ENCODE data around the gene YIPF2. TPM values are rescaled to one million over a fixed set of nuclear protein-coding genes. Genes with fewer than 3 reads are reported as not detected.
A peak's percentile ranks its signal among the peaks of the same experiment; 100 is the strongest.

YIPF2 gene
- total RNA-seq, 1 donor from 2014 or later: 69.5 TPM

GRCh38 chr19:10885201-10886169 lies 43.0 kb downstream of the YIPF2 start:
- Histone ChIP-seq H3K79me2 (ENCODE audit: insufficient read depth, low read length) (peaks cover 75% of the 10 kb centered on the region), H3K9ac (ENCODE audit: low read length) (no peak overlapping the region), H3K27me3 (ENCODE audit: insufficient read depth, low read length) (no peaks in the 10 kb centered on the region), H4K20me1 (ENCODE audit: insufficient read depth, low read length) (peaks cover 82% of the 10 kb centered on the region), H3K4me1 (ENCODE audit: insufficient read depth, low read length) (peaks cover 12% of the 10 kb centered on the region), H3K27ac (ENCODE audit: low read depth, low read length) (no peak overlapping the region), H3K4me2 (ENCODE audit: low read length) (peak overlapping the region; percentile 48), H2AFZ (ENCODE audit: low read depth, low read length) (no peak overlapping the region), H3K4me3 (ENCODE audit: insufficient read depth, low read depth, low read length) (no peak overlapping the region), H3K36me3 (ENCODE audit: insufficient read depth, low read length) (no peaks in the 10 kb centered on the region), H3K9me3 (ENCODE audit: insufficient read depth, low read depth, low read length) (no peaks in the 10 kb centered on the region)
- no peaks in the 10 kb centered on the region for H3K9me3 Mint-ChIP-seq (ENCODE audit: unreplicated experiment)
- no peak overlapping the region for H3K4me3 Mint-ChIP-seq (ENCODE audit: unreplicated experiment)
- no peak overlapping the region for H3K27ac Mint-ChIP-seq (ENCODE audit: unreplicated experiment)
- peaks cover 2% of the 10 kb centered on the region for H3K36me3 Mint-ChIP-seq (ENCODE audit: low read depth, unreplicated experiment)
- H3K27me3 Mint-ChIP-seq (ENCODE audit: low read depth, unreplicated experiment): no peaks in the 10 kb centered on the region
- TF ChIP-seq CTCF (IDR thresholded peaks at IDR 0.05; ENCODE audit: insufficient read depth, low read depth, low read length) (no peak), EZH2 (IDR thresholded peaks at IDR 0.05; ENCODE audit: insufficient read depth, low read length) (no peak)
- H3K4me1 Mint-ChIP-seq (ENCODE audit: low read depth, unreplicated experiment): peaks cover 35% of the 10 kb centered on the region
- DNase-seq (ENCODE audit: low read depth) (no peak), FAIRE-seq (no peak)

GRCh38 chr19:10884274-10884673 lies 44.2 kb downstream of the YIPF2 start:
- Histone ChIP-seq H3K27ac (ENCODE audit: low read depth, low read length) (no peak overlapping the region), H3K4me1 (ENCODE audit: insufficient read depth, low read length) (peaks cover 12% of the 10 kb centered on the region)
- peaks cover 38% of the 10 kb centered on the region for H3K4me1 Mint-ChIP-seq (ENCODE audit: low read depth, unreplicated experiment)

More at GRCh38 chr19:10884274-10884673, 44.2 kb downstream of the YIPF2 start:
- peaks cover 2% of the 10 kb centered on the region for H3K36me3 Mint-ChIP-seq (ENCODE audit: low read depth, unreplicated experiment)
- Histone ChIP-seq H3K4me3 (ENCODE audit: insufficient read depth, low read depth, low read length) (no peak overlapping the region), H3K36me3 (ENCODE audit: insufficient read depth, low read length) (no peaks in the 10 kb centered on the region), H4K20me1 (ENCODE audit: insufficient read depth, low read length) (peaks cover 89% of the 10 kb centered on the region), H3K9ac (ENCODE audit: low read length) (no peak overlapping the region), H2AFZ (ENCODE audit: low read depth, low read length) (no peak overlapping the region), H3K27me3 (ENCODE audit: insufficient read depth, low read length) (no peaks in the 10 kb centered on the region), H3K9me3 (ENCODE audit: insufficient read depth, low read depth, low read length) (no peaks in the 10 kb centered on the region), H3K4me2 (ENCODE audit: low read length) (no peak overlapping the region), H3K79me2 (ENCODE audit: insufficient read depth, low read length) (peaks cover 87% of the 10 kb centered on the region)
- H3K27me3 Mint-ChIP-seq (ENCODE audit: low read depth, unreplicated experiment): no peaks in the 10 kb centered on the region
- FAIRE-seq (no peak), DNase-seq (ENCODE audit: low read depth) (peak; percentile 43)
- no peak overlapping the region for H3K4me3 Mint-ChIP-seq (ENCODE audit: unreplicated experiment)
- no peaks in the 10 kb centered on the region for H3K9me3 Mint-ChIP-seq (ENCODE audit: unreplicated experiment)
- TF ChIP-seq CTCF (IDR thresholded peaks at IDR 0.05; ENCODE audit: insufficient read depth, low read depth, low read length): no peak
- no peak for TF ChIP-seq EZH2 (IDR thresholded peaks at IDR 0.05; ENCODE audit: insufficient read depth, low read length)
- no peak overlapping the region for H3K27ac Mint-ChIP-seq (ENCODE audit: unreplicated experiment)

Measured in astrocyte (in vitro differentiated cells and primary cell).